GM19372 (cell line): ENCODE data around the gene PCSK6.
"Not testable (repeated sequence)": the region's sequence is repeated elsewhere in the genome, so short reads cannot be mapped to it uniquely, and the experiment has no call there.

Experiments
- ATAC-seq: cut with Tn5 transposase; IDR thresholded peaks from one replicate; pipeline ENCODE4 v1.9.1; 2021; ENCODE audit warnings: mild to moderate bottlenecking, low read depth, moderate library complexity; ENCODE audit not compliant: unreplicated experiment

PCSK6 gene

DNA sequence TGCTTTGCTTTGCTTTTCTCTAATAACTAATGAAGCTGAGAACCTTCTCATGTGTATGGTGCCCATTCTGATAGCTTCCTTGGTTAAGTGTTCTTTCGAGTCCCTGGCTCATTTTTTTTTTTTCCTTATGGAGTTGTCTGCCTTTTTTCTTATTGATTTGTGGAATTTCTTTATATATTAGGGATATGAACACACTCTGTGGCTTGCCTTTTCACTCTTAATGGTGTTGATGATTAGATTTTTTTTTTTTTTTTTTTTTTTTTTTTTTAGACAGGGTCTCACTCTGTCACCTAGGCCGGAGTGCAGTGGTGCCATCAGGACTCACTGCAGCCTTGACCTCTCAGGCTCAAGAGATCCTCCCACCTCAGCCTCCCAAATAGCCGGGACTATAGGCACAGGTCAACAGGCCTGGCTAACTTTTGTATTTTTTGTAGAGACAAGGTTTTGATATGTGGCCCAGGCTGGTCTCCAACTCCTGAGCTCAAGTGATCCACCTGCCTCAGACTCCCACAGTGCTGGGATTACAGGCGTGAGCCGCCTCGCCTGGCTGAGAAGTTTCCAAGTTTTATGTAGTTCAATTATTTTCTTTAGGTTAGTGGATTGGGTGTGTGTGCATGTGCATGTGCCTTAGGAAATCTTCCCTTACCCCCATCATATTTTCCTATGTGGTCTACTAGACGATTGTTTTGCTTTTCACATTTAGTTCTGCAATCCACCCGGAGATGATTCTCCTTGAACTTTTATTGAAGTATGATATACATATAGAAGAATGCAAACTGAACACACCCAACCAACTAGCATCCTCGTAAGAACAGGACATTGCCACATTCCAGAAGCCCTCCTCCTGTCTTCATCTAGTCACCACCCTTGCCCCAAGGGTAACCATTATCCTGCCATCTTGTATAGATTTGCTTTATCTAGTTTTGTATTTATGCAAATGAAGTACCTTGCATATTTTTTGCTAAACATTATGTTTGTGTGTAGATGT lies 192.8 kb downstream of the PCSK6 start:
- ATAC-seq = no peak

DNA sequence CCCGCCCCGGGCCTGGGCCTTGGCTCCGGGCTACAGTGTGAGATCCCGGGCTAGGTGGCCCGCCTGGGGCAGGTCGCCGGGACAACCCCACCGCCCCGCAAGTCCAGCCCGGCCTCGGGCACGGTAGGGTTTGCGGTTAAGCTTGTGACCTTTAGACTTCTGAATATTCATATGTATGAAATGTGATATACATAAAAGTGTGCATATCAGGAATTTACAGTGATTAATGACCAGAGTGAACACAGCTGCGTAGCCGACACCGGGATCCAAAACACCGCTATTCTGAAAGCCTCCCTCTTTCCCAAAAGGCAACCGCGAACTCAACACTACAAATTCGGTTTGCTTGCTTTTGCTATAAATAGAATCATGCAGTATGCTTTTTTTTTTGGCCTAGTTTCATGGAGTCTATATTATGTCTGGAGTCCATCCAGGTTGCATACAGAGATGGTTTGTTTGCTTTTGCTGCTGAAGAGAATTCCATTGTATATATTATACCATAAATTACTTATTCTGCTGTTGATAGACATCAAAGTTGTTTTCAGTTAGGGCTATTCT lies 193.8 kb downstream of the PCSK6 start:
- no peak for ATAC-seq

DNA sequence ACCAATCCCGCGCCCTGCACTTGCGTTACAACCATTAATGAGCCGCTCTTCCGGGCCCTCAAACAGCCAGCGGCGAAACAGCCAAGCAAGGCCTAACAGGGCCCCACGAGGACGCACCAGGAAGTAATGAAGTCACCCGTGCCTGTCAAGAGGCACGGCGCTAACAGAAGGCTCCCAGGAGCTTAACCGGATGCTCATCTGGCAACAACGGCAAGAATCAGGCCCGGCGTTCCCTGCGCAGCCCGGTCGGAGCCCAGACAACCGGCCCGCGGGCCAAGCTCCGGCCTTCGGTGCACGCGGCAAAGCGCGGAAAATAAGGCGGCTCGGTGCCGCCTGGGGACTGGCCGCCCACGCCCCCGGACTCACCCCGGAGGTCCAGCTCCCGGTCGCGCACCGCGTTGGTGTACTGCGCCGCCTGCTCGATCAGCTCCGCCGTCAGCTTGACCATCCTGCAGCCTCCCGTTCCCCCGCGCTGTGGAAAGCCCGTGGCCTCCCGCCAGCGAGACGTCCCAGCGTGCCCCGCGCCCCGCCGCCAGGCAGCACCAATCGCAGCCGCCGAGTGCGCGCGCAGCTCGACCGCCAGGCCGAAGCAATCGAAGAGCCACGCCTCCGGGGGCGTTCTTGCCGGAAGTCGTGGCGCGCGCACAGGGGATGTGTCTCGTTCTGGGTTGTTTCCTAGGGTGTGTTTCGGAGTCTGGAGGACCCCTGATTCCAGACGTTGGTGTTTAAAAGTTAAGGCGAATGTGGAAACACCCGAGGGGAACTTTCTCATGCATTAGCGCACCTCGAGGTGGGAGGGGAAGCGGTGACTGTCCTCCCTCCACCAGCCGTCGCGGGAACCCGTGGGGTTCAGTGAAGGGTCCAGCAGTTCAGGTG lies 194.5 kb downstream of the PCSK6 start, which contains the start of gene SNRPA1:
TSS of gene SNRPA1 (minus strand) at position 518 of the 876 bp plus-strand sequence. CDS start at position 448, 70 bp downstream.
- peak; percentile 72 for ATAC-seq

DNA sequence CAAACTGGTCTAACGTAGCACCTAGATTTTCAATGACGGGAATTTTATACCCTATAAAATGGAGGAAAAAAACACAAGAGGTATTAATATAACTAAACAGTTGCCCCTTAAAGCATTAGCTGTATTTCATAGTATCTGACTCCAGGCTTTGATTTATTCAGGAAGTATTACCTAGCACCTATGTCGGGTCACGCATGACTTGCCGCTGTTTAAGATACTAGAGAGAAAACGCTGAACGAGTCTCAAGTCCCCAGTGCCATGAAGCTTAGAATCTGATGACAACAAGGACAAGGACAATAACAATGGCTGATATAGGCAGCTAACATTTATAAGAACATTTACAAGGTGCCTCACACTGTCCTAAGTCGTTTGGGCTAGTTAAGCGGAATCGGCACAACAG lies 196.4 kb downstream of the PCSK6 start:
- ATAC-seq = no peak

DNA sequence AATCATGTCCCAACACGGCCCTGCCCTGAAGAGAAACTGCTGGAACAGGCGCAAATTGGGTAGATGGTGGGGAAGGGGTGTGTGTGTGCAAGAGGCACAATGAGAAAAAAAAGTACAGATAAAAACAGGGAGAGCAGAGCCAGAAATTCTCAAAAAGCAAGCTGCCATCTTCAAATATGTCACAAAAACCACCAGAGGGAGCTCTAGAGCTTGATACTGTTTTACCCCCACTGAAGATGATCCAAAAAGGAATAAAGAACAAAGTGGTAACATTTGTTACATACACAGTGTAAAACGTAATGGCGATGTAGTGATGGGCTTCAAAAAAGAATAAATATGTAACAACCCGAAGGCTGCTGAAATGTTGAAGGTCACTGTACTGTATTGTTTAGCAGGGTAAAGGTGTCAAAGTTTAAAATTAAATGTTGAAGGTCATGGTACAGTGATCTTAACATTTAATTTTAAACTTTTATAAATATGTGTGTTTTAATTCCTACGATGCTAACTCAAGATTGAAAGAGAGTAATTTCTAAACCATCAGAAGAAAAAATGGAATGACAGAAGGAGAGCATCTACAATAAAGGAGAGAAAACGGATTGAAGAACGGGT lies 200.5 kb downstream of the PCSK6 start:
- ATAC-seq = no peak

DNA sequence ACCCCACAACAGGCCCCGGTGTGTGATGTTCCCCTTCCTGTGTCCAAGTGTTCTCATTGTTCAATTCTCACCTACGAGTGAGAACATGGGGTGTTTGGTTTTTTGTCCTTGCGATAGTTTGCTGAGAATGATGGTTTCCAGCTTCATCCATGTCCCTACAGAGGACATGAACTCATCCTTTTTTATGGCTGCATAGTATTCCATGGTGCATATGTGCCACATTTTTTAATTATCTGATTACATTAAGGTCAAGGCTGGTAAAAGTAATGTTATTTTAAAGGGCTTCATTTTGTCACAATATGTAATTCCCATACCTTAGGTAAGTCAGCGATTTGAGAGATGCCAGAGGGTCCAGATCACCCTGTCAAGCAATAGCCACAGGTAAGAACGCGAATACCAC lies 202.2 kb downstream of the PCSK6 start:
- ATAC-seq = not testable (repeated sequence)

DNA sequence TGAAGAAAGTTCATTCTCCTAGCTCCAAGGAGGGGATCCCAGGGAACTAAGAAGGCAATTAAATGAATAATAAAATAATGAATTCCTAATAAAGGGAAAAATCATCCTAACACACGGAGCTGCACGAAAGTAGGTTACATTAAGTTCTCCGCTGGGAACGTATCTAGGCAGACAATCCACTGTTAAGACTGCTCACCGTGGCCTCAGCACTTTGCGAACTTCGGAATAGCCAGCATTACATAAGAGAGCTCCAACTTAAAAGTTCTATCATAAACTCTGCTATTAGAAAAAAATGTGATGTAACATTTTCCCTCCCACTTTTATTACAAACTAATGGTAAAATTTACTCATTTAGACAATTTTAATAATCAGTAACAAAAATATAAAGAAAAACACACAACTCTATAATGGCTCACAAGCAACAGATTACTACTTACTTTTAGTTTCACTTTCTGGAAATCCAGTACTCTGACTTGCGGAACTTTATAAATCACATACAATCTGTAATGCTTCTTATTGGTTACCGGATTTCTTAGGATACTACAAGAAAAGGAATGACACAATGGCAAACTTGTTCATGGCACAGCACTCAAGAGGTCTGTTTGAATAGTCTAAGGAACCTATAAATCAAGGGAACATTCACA lies 202.9 kb downstream of the PCSK6 start:
- ATAC-seq = no peak

- ATAC-seq = no peak
Observed at GRCh38 chr15:101283931-101284330, 205.6 kb downstream of the PCSK6 start.

- ATAC-seq = no peak
Observed at GRCh38 chr15:101280007-101280406, 209.5 kb downstream of the PCSK6 start.

DNA sequence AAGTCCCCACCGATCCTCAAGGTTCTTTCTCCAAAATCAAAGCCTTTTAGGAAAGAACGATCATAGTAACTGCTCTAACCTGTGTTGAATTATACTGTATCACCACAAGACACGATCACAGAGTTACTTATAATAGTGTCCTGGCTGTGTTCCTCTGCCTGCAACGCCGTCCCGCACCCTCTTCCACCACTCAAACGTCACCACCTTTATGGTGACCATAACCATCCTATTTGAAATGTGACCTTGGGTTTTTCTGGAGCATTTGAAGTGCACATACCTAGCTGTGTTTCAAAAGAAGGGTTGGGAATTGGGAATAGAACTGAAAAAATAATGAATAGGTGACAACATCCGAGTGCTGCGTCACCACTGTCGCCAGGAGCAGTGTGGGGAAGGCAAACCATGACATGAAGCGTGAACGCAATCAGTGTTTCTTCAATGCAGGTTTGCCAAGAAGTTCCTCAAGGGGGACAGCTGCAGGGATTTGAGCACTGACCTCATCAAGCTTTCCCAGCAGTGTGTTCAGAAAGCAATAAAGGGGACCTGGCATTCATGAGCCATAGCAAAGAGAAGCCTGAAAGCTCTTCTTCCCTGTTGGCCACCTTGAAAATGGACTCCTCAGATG lies 211.5 kb downstream of the PCSK6 start:
- no peak for ATAC-seq

DNA sequence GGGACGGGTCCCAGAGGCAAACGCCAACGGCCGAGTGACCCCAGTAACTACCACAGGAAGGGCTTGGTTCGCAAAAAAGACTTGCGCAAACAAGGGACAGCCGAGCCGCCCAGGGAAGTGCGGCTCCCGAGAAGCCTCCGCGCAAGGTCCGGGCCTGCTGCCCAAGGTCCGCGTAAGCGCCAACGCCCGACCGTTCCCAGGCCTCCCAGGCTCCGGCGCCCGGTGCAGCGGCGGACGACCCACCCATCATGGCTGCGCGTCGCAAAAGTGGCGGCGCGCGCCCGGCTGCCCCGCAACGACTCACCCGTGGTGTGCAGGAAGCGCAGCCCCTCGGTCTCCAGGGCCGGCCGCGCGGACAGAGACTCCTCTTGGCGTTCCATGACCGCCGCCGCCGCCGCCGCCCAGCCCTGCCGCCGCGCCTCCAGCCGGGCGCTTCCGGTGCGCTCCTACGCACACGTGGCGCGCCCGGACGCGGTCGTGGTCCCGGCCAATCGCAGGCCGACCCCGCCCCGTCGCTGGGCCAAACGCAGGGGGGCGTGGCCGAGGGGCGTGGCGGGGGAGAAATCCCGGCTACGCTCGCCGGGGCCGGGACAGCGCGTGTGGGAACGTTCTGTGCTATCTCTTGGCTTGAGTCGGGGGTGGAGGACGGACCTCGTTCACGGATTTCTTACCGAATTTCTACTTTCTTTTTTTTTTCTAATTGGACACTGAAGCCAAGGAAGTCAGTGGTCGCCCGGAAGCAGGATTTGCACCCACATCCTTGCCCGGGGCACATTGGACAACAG lies 212.3 kb downstream of the PCSK6 start, which contains the start of gene SELENOS:
TSS of gene SELENOS (minus strand) at position 448 of the 785 bp plus-strand sequence. CDS start at position 380, 68 bp downstream.
- ATAC-seq = peak; percentile 90

DNA sequence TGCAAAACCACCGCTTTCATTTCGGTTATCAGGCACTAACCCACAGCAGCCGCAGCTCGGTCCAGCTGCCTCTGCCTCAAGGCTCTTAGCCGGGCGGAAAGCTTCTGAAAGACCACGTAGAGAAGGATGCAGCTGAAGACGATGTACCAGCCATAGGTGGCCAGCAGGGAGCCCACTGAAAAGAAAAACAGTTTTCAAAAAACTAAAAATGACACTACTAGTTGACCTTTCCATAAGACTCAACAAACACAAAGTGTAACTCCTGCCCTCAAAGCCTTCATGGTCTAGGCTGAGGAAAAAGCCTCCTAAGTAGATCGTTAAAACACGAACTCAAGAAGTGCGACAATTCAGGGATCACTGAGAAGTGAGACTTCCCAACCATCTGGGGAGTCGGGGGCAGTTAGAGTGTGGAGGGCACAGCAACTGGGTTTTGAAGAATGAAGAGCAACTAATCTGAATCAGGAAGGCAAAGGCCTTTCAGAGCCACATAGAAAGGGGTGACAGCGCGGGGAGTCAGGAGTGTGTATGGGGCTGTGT lies 212.9 kb downstream of the PCSK6 start:
- no peak for ATAC-seq

DNA sequence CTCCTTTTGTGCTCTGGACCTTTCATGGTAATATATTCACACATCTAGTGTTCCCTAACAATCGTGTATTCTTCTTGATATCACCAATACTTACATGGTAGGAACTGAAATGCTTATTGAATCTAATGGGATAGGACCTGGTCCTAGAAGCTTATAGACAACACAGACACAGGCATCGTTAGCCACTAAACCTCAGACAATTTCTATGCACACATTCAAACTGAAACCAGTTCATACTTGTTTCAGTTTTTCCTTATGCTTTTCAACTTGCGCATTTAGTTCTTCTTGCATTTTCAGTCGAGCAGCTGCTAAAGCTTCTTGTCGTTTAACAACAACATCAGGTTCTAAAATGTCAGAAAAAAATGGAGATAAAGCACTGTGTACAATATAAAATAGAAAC lies 214.5 kb downstream of the PCSK6 start:
- no peak for ATAC-seq

- no peak for ATAC-seq
Observed at GRCh38 chr15:101273534-101273933, 216.0 kb downstream of the PCSK6 start.

DNA sequence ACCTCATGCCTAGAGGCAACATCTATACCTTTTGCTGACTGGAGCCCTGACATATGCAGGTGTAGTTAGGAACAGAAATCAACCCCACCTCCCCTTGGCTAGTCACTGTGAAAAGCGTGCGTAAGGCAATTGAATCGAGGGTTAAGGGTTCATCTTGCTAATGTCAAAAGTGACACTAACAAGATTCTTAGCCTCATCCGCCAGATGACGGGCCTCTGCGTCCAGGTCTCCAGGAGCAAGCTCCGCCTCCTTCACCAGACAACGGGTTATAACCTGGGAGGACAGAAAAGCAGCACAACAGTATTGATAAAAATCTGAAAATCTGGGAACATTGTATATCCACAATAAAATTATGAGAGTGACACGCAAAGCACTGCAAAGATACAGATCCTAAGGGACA lies 216.9 kb downstream of the PCSK6 start:
- no peak for ATAC-seq

DNA sequence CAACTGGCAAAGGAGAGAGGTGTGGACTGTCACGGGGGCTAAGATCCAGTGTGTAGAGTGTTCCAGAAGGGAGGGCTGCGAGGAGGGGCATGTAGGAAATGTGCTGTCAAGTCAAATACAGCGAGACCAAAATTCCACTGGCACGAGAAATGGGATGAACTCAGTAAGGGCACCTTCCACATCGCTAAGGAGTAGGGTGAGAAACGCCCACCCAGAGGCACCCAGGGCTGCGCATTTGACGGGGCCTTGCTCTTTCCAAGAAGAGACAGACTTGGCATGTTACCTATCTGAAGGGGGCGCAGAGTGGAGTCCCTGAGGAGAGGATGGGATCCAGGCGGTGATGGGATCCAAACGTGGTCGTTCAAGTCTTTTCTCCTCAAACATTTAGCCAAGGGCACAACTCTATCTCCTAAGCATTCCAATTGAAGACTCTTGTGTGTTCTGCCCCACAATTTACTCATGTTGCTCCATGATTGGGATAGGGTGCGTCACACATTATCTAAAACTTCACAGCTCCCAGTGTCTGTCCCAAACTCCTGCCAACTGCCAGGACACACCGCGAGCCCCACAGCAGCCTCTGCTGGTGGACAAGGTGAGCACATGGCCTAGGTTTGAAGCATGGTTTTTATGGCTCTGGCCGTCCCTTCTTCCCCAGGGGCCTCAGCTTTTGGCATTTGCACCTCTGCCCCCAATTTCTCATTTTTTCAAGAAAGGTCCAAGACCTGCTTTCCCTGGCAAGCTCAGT lies 219.9 kb downstream of the PCSK6 start:
- no peak for ATAC-seq

- no peak for ATAC-seq
Observed at GRCh38 chr15:101267320-101268104, 222.0 kb downstream of the PCSK6 start.
